Neuron (in vitro differentiated cells): Measurements from ENCODE around the gene SMAGP.

Source experiments
- H2AFZ ChIP-seq: one replicate; pipeline ENCODE4 v1.6.1; 2013; ENCODE audit warnings: low read depth, mild to moderate bottlenecking, inconsistent platforms, low read length, moderate library complexity
- H3K27me3 ChIP-seq: one replicate; pipeline ENCODE4 v1.6.1; 2013; ENCODE audit warnings: low read length; ENCODE audit not compliant: insufficient read depth
- H3K36me3 ChIP-seq: one replicate; pipeline ENCODE4 v1.6.1; 2013; ENCODE audit warnings: low read length; ENCODE audit not compliant: insufficient read depth
- H3K4me1 ChIP-seq: one replicate; pipeline ENCODE4 v1.6.1; 2013; ENCODE audit warnings: low read length; ENCODE audit not compliant: insufficient read depth
- H3K4me3 ChIP-seq: 2 replicates; pipeline ENCODE4 v1.5.1; 2013; ENCODE audit warnings: mild to moderate bottlenecking, low read length, moderate library complexity
- H3K9me3 ChIP-seq: one replicate; pipeline ENCODE4 v1.6.1; 2013; ENCODE audit warnings: low read length

The SMAGP gene

DNA sequence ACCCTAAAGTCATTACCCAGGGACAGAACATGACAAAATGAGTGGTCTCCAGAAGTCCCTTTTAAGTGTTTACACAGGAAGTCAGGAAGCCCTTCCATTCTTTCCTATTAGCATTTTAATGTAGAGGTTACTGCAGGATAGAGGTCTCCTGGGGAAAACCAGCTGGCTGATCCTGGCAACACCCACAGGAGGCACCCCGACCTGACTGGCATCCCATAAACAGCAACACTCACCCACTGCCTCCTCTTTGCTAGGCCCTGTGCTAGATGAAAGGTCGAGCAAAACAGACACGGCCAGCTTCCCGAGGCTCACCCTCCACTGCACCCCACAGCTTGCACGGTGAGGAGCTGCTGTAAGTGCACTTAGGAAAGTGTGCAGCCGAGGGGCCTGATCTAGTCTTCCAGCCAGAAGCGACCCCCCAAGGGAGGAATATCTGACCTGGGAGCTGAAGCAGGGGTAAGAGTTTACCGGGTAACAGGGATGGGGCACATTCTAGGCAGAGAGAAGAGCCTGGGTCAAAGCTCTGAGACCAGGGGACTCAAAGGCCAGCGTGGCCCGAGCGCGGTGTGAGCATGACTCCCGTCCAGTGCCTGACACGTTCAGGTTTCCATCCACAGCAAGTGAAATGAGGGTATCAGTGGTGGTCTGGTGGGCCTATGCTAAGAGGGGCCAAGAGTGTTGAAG lies 22.6 kb downstream of the SMAGP start:
- Histone ChIP-seq H3K4me3 (no peak overlapping the region), H2AFZ (no peak overlapping the region), H3K27me3 (no peaks in the 10 kb centered on the region), H3K36me3 (peaks cover 11% of the 10 kb centered on the region), H3K9me3 (no peaks in the 10 kb centered on the region), H3K4me1 (peaks cover 6% of the 10 kb centered on the region)

DNA sequence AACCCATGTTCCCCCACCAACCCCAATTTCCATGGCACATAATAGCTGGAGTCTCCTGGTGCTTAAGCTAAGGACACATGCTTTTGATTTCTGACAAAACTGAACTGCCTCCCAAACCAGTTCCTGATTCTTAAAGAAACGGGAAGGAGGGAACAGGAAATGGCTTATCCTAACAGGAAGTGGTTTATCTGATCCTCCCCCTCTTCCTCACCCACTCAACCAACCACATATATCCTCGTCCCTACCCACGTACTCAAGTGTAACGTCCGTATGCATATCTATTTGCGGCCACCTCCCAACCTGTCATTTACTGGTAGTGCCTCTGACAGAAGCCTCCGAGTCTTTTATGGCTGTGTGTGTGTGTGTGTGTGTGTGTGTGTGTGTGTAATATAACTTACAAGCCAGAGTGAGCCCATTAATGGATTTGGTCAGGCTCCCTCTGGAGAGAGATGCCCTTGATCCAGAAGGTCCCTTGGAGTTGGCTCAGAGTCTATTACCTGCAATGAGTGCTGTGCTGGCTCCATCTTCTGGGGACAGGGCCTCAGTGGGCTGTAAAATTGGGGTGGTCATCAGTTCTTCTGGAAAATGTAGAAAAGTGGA lies 23.9 kb downstream of the SMAGP start:
- Histone ChIP-seq H2AFZ (no peak overlapping the region), H3K4me1 (peaks cover 6% of the 10 kb centered on the region), H3K27me3 (no peaks in the 10 kb centered on the region), H3K4me3 (no peak overlapping the region), H3K36me3 (peaks cover 23% of the 10 kb centered on the region), H3K9me3 (no peaks in the 10 kb centered on the region)

DNA sequence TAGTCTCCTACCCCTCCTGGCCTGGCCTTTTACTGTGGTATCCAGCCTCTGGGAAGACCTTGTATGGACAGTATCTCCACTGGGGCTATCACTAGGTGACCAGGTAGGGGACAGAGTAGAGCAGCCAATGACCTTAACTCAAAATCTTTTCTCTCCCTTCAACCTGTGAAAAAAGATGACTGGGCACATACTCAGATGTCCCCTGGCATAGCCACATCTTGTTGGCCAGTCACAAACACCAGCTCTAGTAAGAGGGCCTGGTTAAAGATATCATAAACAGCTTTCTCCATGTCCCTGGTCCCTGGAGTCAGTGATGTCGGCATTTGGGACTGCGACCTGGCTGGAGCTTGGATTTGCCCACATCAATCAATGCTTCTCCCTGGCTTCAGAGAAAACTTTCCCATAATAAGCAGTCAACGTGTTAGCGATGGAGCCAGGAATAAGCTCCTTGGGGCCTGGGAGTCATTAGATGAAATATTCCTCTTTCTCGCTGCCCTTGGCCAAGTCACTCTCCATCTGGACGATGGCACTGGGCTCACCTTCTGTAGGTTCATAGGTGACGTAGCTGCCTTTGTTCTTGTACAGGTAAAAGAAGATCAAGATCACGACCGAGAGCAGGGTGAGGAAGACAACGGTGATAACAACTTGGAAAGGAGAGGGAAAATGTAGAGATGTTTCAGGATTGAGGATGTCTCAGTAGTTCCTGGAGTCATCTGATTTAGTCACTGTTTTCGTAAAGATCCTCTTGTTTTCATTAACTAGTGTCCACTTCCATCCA lies 24.6 kb downstream of the SMAGP start:
- no peaks in the 10 kb centered on the region for H3K27me3 ChIP-seq
- H3K9me3 ChIP-seq: no peaks in the 10 kb centered on the region
- H3K36me3 ChIP-seq: peaks cover 30% of the 10 kb centered on the region
- no peak overlapping the region for H3K4me3 ChIP-seq
- H3K4me1 ChIP-seq: peaks cover 6% of the 10 kb centered on the region
- no peak overlapping the region for H2AFZ ChIP-seq

DNA sequence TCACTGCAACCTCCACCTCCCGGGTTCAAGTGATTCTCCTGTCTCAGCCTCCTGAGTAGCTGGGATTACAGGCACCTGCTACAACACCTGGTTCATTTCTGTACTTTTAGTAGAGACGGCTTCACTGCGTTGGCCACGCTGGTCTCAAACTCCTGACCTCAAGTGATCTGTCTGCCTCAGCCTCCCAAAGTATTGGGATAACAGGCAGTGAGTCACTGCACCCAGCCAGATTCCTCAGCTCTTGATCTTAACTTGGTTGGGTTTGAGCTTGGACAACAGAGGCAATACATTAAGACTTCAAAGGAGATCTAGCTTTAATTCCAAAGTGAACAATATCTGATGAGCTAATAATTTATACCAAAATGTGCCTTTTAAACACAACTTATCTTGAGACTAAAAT lies 25.9 kb downstream of the SMAGP start:
- Histone ChIP-seq H3K4me3 (no peak overlapping the region), H3K9me3 (no peaks in the 10 kb centered on the region), H3K36me3 (peaks cover 38% of the 10 kb centered on the region), H2AFZ (no peak overlapping the region), H3K4me1 (peaks cover 12% of the 10 kb centered on the region), H3K27me3 (no peaks in the 10 kb centered on the region)

DNA sequence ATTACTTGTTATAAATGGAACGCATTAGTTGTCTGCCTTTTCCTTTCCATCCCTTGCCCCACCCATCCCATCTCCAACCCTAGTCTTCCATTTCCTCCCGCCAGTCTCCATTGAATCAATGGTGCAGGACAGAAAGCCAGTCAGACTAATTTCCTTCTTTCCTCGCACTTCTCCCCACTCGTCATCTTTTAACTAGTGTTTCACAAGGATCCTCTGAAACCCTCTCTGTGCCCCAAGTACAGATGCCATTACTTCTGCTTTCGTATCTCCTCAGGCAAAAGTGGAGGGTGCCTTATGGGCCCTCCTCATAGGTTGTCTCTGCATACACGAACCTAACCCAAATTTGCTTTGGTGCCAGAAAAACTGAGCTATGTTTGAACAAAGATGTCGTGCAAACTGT lies 27.3 kb downstream of the SMAGP start:
- H2AFZ ChIP-seq: no peak overlapping the region
- peaks cover 18% of the 10 kb centered on the region for H3K4me1 ChIP-seq
- peaks cover 38% of the 10 kb centered on the region for H3K36me3 ChIP-seq
- H3K9me3 ChIP-seq: no peaks in the 10 kb centered on the region
- H3K27me3 ChIP-seq: no peaks in the 10 kb centered on the region
- H3K4me3 ChIP-seq: no peak overlapping the region

DNA sequence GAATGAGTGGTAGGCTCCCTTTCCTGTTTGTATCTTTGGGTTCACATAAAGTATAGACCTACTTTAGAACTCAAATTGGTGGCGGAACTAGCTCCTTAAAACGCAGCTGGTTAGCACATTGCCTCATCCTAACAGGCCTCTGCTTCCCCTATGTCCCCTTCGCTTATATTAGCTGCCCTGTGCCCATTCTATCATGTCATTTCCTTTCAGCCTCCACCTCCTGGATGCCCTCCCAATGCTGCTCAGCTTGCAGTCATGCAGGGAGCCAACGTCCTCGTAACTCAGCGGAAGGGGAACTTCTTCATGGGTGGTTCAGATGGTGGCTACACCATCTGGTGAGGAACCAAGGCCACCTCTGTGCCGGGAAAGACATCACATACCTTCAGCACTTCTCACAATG lies 28.1 kb downstream of the SMAGP start:
- H3K9me3 ChIP-seq: no peaks in the 10 kb centered on the region
- no peaks in the 10 kb centered on the region for H3K27me3 ChIP-seq
- H2AFZ ChIP-seq: no peak overlapping the region
- peaks cover 12% of the 10 kb centered on the region for H3K4me1 ChIP-seq
- H3K4me3 ChIP-seq: no peak overlapping the region
- peaks cover 38% of the 10 kb centered on the region for H3K36me3 ChIP-seq

DNA sequence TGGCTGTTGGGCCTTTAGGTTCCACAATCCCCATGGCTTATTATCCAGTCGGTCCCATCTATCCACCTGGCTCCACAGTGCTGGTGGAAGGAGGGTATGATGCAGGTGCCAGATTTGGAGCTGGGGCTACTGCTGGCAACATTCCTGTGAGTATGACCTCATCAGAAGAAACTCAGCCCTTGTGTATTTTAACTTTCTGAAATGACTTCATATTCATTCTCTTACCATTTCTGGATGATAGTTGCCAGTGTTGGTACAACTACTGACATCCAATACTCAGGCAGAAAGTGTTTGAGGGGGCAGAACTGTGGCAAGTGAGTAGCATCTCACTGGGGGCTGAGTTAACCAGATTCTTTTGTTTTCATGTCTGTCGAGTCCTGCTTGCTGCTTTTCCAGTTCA lies 29.2 kb downstream of the SMAGP start:
- no peaks in the 10 kb centered on the region for H3K27me3 ChIP-seq
- H3K9me3 ChIP-seq: no peaks in the 10 kb centered on the region
- peaks cover 12% of the 10 kb centered on the region for H3K4me1 ChIP-seq
- no peak overlapping the region for H3K4me3 ChIP-seq
- peaks cover 38% of the 10 kb centered on the region for H3K36me3 ChIP-seq
- no peak overlapping the region for H2AFZ ChIP-seq

DNA sequence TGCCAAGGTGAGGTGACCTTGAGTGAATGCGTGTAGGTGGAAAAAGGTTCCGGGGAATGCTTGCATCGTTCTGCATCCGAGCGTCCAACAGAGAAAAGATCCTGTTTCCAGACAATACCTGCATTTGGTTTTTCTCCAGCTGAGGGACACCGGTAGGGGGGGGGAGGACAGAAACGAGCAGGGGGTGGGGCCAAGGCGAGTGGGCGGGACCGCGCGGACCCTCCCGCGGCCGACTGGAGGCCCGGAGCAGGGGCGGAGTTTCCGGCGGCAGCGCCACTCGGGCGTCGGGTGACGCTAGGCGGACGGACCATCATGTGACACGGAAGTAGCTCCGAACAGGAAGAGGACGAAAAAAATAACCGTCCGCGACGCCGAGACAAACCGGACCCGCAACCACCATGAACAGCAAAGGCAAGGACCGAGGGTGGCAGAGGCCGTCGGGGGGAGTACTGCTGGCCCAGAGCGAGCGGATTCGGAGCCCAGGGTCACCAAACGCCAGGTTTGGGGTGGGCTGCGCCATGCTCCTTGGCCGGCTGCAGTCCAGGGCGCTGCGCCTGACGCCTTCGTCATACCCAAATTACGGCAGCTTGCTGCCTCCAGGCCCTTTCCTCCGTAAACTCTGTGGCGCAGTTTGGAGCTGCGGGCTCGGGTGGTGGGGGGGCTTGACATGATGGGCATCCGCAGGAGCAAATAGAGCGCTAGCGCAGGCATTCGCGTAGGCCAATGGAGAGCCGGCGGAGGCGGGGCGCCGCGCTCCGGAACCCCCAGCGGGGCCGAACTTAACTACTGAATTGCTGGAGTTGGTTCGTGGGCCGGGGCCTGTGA lies 31.5 kb downstream of the SMAGP start, which contains the start of gene DAZAP2:
Gene DAZAP2, plus strand, starts transcription at position 317 of the 825 bp plus-strand sequence. Its CDS starts 82 bp downstream, at position 399.
- peak within 1 kb of the TSS; percentile 86 for H2AFZ ChIP-seq
- peak within 1 kb of the TSS; percentile 98 for H3K4me3 ChIP-seq
- peaks cover 32% of the 10 kb centered on the region for H3K36me3 ChIP-seq
- H3K27me3 ChIP-seq: no peaks in the 10 kb centered on the region
- H3K4me1 ChIP-seq: peaks cover 12% of the 10 kb centered on the region
- H3K9me3 ChIP-seq: no peaks in the 10 kb centered on the region

DNA sequence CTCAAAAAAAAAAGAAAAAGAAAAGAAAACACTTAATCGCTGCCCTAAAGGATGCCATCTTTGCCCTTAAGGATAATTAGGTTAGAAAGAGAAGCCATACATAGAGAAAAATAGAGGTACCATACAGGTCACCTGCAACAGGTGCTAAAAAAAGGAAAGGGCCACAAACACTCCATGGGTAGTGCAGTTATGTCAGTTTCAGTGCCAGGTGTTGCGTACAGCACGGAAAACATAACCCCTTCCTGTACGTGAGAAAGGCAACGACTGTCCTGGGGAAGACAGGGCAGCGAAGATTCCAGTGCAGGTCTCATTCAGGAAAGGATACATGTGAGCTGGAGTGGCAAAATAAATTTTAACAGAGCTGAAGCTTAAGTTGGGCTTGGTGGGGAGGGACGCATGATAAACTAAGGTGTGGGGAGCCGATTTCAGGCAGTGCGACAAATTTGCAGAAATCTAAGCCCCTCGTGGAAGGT lies 32.1 kb downstream of the SMAGP start:
- H3K4me1 ChIP-seq: peaks cover 12% of the 10 kb centered on the region
- H3K4me3 ChIP-seq: peak overlapping the region; percentile 98
- no peaks in the 10 kb centered on the region for H3K9me3 ChIP-seq
- H2AFZ ChIP-seq: peak overlapping the region; percentile 65
- H3K36me3 ChIP-seq: peaks cover 30% of the 10 kb centered on the region
- H3K27me3 ChIP-seq: no peaks in the 10 kb centered on the region

DNA sequence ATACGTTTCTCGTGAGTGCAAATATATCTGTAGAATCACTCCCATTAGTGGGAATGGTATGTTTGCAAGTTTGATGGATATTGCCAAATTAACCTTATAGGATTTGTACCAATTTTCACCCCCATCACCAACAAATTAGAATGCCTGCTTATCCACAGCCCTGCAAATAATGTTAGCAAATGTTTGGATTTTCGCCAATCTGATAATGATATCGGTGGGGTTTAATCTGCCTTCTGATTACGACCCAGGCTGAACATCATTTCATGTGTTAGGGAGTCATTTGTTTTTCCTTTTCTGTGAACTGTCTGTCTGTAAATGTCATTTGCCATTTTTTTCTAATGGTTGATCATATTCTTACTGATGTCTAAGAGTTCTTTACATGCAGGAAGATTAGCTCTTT lies 35.7 kb downstream of the SMAGP start:
- no peak overlapping the region for H2AFZ ChIP-seq
- H3K27me3 ChIP-seq: no peaks in the 10 kb centered on the region
- peaks cover 6% of the 10 kb centered on the region for H3K4me1 ChIP-seq
- H3K36me3 ChIP-seq: no peaks in the 10 kb centered on the region
- no peaks in the 10 kb centered on the region for H3K9me3 ChIP-seq
- no peak overlapping the region for H3K4me3 ChIP-seq

DNA sequence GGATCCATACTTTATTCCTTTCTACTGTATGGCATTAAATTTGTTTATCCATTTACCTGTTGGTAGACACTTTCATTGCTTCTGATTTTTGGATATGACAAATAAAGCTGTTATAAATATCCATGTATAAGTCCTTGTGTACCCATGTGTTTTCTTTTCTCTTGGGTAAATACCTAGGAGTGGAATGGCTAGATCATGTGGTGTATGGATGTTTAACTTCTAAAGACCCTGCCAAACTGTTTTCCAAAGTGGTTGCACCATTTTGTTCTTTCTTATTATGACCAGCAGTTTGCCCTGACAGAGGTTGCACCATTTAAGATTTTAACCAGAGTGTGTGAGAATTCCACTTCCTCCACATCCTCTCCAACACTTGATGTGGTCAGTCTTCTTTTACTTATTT lies 37.6 kb downstream of the SMAGP start:
- H3K36me3 ChIP-seq: no peaks in the 10 kb centered on the region
- H3K4me3 ChIP-seq: no peak overlapping the region
- H3K9me3 ChIP-seq: no peaks in the 10 kb centered on the region
- H3K27me3 ChIP-seq: no peaks in the 10 kb centered on the region
- no peaks in the 10 kb centered on the region for H3K4me1 ChIP-seq
- no peak overlapping the region for H2AFZ ChIP-seq

DNA sequence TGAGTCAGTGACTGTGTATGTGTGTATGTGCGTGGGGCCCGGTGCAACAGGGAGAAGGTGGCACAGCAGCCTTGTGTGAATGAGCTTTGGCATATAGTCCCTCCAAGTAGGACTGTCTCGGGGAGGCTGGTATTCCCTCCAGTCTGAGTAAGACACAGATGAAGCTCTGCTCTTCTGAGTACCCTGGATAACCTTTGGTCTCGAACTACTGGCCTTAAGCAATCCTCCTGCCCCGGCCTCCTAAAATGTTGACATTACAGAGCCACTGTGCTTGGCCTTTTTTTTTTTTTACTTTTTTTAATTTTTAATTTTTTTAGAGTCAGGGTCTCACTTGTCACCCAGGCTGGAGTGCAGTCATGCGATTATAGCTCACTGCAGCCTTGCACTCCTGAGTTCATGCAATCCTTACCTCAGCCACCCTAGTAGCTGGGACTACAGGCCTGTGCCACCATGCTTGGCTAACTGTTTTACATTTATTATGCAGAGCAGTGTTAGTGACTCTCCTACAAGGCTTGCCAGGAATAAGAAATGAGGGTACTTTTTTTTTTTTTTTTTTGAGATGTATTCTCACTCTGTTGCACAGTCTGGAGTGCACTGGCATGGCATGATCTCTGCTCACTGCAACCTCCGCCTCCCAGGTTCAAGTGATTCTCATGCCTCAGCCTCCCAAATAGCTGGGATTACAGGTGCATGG lies 41.0 kb downstream of the SMAGP start:
- H3K36me3 ChIP-seq: no peaks in the 10 kb centered on the region

More for the DNA sequence above, 41.0 kb downstream of the SMAGP start:
- Histone ChIP-seq H3K4me3 (no peak overlapping the region), H3K27me3 (no peaks in the 10 kb centered on the region), H3K9me3 (no peaks in the 10 kb centered on the region), H2AFZ (no peak overlapping the region), H3K4me1 (peaks cover 19% of the 10 kb centered on the region)
